HL-60 (cell line): Measurements from ENCODE around the gene HSPA14.

Source experiments
- DNase-seq, 2 experiments: peaks; one replicate each; pipeline ENCODE4 v3.0.0-alpha.2; 2010 to 2020; ENCODE audit warnings: low read depth in 1 of 2, low spot score in 1 of 2
- H3K27ac ChIP-seq: fragments of 250-450 bp; sonication (Bioruptor Pico); replicated peaks from 2 replicates; pipeline ENCODE4 v1.5.1; 2020; ENCODE audit warnings: mild to moderate bottlenecking, moderate library complexity
- H3K27me3 ChIP-seq: fragments of 250-450 bp; sonication (Bioruptor Pico); 2 replicates; pipeline ENCODE4 v1.5.1; 2021; ENCODE audit warnings: mild to moderate bottlenecking, moderate library complexity; ENCODE audit not compliant: insufficient read depth, poor library complexity, severe bottlenecking
- H3K4me3 ChIP-seq: replicated peaks from 2 replicates; pipeline ENCODE4 v1.5.1; 2011; ENCODE audit warnings: mild to moderate bottlenecking, control low read depth, low read length; ENCODE audit not compliant: insufficient read depth
- CTCF ChIP-seq: IDR thresholded peaks from one replicate; pipeline ENCODE4 v1.5.1; 2011; ENCODE audit warnings: low read length, control low read depth, inconsistent platforms; ENCODE audit not compliant: insufficient read depth
- GABPA ChIP-seq: IDR thresholded peaks from 2 replicates; pipeline ENCODE4 v1.6.1; 2012; ENCODE audit warnings: low read depth
- POLR2AphosphoS5 ChIP-seq: IDR thresholded peaks from 2 replicates; pipeline ENCODE4 v1.6.1; 2012; ENCODE audit warnings: low read depth
- SPI1 ChIP-seq: IDR thresholded peaks from 2 replicates; pipeline ENCODE4 v1.6.1; 2012; ENCODE audit warnings: low read depth, mild to moderate bottlenecking, borderline replicate concordance
- TF ChIP-seq, protein P1 (sequence below): IDR thresholded peaks from 2 replicates; pipeline ENCODE4 v1.6.1; 2012; ENCODE audit warnings: low read depth; ENCODE audit not compliant: insufficient replicate concordance

The HSPA14 gene

DNA sequence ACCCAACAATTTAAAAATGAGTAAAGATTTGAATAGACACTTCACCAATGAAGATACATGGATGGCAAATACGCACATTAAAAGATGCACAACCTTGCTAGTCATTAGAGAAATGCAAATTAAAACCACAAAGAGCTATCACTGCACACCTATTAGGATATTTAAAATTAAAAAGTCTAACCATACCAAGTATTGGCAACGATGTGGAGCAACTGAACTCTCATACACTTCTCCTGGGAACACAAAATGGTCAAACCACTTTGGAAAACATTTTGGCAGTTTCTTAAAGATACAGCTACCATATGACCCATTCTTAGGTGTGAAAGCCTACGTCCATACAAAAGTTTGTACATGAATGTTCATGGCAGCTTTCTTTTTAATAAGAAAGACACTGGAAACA, 79.7 kb downstream of the HSPA14 start:
- Histone ChIP-seq H3K4me3 (no peak overlapping the region), H3K27ac (no peak overlapping the region), H3K27me3 (no peaks in the 10 kb centered on the region)
- TF ChIP-seq POLR2AphosphoS5 (no peak), CTCF (no peak), SPI1 (no peak)
- TF ChIP-seq, protein P1, sequence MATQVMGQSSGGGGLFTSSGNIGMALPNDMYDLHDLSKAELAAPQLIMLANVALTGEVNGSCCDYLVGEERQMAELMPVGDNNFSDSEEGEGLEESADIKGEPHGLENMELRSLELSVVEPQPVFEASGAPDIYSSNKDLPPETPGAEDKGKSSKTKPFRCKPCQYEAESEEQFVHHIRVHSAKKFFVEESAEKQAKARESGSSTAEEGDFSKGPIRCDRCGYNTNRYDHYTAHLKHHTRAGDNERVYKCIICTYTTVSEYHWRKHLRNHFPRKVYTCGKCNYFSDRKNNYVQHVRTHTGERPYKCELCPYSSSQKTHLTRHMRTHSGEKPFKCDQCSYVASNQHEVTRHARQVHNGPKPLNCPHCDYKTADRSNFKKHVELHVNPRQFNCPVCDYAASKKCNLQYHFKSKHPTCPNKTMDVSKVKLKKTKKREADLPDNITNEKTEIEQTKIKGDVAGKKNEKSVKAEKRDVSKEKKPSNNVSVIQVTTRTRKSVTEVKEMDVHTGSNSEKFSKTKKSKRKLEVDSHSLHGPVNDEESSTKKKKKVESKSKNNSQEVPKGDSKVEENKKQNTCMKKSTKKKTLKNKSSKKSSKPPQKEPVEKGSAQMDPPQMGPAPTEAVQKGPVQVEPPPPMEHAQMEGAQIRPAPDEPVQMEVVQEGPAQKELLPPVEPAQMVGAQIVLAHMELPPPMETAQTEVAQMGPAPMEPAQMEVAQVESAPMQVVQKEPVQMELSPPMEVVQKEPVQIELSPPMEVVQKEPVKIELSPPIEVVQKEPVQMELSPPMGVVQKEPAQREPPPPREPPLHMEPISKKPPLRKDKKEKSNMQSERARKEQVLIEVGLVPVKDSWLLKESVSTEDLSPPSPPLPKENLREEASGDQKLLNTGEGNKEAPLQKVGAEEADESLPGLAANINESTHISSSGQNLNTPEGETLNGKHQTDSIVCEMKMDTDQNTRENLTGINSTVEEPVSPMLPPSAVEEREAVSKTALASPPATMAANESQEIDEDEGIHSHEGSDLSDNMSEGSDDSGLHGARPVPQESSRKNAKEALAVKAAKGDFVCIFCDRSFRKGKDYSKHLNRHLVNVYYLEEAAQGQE, result no peak
- no peak for DNase-seq

DNA sequence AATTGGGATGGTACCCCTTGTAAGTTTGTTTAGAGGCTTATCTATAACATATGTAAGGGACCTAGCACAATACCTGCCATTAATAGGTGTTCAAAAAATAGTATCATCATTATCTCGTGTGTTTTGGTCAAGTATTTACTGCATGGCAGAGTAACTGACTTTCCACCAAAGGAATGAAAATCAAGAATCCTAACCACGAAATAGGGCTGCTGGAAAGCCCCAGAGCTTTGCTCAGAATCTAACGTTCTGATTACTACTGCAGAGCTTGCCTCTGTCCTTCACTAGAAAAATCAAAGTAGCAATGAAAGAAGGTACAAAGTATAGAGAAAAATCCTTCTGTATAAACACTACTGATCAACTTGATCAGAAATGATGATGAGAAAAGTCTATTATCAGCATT, 80.9 kb downstream of the HSPA14 start:
- TF ChIP-seq, protein P1, result no peak
- no peak for TF ChIP-seq SPI1
- no peak for TF ChIP-seq GABPA
- no peak for TF ChIP-seq POLR2AphosphoS5
- TF ChIP-seq CTCF, result no peak
- no peak overlapping the region for H3K27ac ChIP-seq
- H3K27me3 ChIP-seq, result no peaks in the 10 kb centered on the region
- no peak overlapping the region for H3K4me3 ChIP-seq
- no peak for DNase-seq
